HEK293 (cell line): ENCODE measurements around the gene P2RX6.

ENCODE experiments used
- GFI1B ChIP-seq: fragments of 450-650 bp; formaldehyde crosslinking; IDR thresholded peaks from 2 replicates; pipeline ENCODE4 v1.5.1; 2016; ENCODE audit warnings: missing biosample characterization, missing genetic modification characterization
- KLF16 ChIP-seq: fragments of 450-650 bp; formaldehyde crosslinking; IDR thresholded peaks from 2 replicates; pipeline ENCODE4 v1.5.1; 2017; ENCODE audit warnings: missing biosample characterization, missing genetic modification characterization
- TCF7L2 ChIP-seq: IDR thresholded peaks from 2 replicates; pipeline ENCODE4 v1.6.1; 2011; ENCODE audit warnings: low read depth, mild to moderate bottlenecking, inconsistent platforms, low read length, moderate library complexity, borderline replicate concordance
- ZBTB1 ChIP-seq: fragments of 450-650 bp; formaldehyde crosslinking; IDR thresholded peaks from 2 replicates; pipeline ENCODE4 v1.5.1; 2016; ENCODE audit warnings: missing biosample characterization, missing genetic modification characterization
- ZNF660 ChIP-seq: fragments of 450-650 bp; IDR thresholded peaks from 2 replicates; pipeline ENCODE4 v1.5.1; 2018; ENCODE audit warnings: missing biosample characterization, mild to moderate bottlenecking, missing genetic modification characterization
- TF ChIP-seq, protein P1 (sequence below): IDR thresholded peaks from 2 replicates; pipeline ENCODE4 v1.6.1; 2011; ENCODE audit warnings: mild to moderate bottlenecking, low read depth, low read length, borderline replicate concordance
- TF ChIP-seq, protein P2 (sequence below): fragments of 450-650 bp; formaldehyde crosslinking; IDR thresholded peaks from 2 replicates; pipeline ENCODE4 v1.5.1; 2016; ENCODE audit warnings: missing biosample characterization, missing genetic modification characterization
- TF ChIP-seq, protein P3 (sequence below): fragments of 450-650 bp; formaldehyde crosslinking; IDR thresholded peaks from 2 replicates; pipeline ENCODE4 v1.5.1; 2016; ENCODE audit warnings: missing biosample characterization, missing genetic modification characterization, low read depth
- TF ChIP-seq, protein P4 (sequence below): fragments of 450-650 bp; formaldehyde crosslinking; IDR thresholded peaks from 2 replicates; pipeline ENCODE4 v1.5.1; 2016; ENCODE audit warnings: missing biosample characterization, missing genetic modification characterization
- TF ChIP-seq, protein P5 (sequence below): fragments of 450-650 bp; IDR thresholded peaks from 2 replicates; pipeline ENCODE4 v1.5.1; 2018; ENCODE audit warnings: missing biosample characterization, missing genetic modification characterization

DNA sequence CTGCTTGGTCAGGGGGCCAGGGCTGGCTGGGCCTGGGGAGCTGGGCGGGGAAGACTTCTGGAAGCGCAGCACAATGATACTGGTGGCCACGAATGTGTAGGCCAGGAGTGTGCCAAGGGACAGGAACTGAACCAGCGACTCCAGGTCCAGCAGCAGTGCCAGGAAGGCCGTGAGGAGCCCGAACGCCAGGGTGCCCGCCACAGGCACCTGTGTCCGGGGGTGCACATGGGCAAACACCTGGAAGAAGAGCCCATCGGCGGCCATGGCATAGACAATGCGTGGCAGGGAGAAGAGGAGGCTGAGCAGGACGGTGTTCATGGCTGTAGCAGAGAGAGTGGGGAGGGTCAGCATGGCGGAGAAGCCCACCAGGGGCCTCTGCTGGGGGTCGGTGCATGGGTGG lies 15.1 kb downstream of the P2RX6 start:
- TF ChIP-seq, protein P1, sequence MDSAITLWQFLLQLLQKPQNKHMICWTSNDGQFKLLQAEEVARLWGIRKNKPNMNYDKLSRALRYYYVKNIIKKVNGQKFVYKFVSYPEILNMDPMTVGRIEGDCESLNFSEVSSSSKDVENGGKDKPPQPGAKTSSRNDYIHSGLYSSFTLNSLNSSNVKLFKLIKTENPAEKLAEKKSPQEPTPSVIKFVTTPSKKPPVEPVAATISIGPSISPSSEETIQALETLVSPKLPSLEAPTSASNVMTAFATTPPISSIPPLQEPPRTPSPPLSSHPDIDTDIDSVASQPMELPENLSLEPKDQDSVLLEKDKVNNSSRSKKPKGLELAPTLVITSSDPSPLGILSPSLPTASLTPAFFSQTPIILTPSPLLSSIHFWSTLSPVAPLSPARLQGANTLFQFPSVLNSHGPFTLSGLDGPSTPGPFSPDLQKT = no peak
- TF ChIP-seq TCF7L2 (no peak), GFI1B (tag by site-specific recombination) (no peak), KLF16 (tag by site-specific recombination) (no peak), ZBTB1 (tag by site-specific recombination) (no peak), ZNF660 (tag by site-specific recombination) (no peak)
- TF ChIP-seq, protein P2, sequence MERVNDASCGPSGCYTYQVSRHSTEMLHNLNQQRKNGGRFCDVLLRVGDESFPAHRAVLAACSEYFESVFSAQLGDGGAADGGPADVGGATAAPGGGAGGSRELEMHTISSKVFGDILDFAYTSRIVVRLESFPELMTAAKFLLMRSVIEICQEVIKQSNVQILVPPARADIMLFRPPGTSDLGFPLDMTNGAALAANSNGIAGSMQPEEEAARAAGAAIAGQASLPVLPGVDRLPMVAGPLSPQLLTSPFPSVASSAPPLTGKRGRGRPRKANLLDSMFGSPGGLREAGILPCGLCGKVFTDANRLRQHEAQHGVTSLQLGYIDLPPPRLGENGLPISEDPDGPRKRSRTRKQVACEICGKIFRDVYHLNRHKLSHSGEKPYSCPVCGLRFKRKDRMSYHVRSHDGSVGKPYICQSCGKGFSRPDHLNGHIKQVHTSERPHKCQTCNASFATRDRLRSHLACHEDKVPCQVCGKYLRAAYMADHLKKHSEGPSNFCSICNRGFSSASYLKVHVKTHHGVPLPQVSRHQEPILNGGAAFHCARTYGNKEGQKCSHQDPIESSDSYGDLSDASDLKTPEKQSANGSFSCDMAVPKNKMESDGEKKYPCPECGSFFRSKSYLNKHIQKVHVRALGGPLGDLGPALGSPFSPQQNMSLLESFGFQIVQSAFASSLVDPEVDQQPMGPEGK (tag by site-specific recombination) = no peak
- TF ChIP-seq, protein P3, sequence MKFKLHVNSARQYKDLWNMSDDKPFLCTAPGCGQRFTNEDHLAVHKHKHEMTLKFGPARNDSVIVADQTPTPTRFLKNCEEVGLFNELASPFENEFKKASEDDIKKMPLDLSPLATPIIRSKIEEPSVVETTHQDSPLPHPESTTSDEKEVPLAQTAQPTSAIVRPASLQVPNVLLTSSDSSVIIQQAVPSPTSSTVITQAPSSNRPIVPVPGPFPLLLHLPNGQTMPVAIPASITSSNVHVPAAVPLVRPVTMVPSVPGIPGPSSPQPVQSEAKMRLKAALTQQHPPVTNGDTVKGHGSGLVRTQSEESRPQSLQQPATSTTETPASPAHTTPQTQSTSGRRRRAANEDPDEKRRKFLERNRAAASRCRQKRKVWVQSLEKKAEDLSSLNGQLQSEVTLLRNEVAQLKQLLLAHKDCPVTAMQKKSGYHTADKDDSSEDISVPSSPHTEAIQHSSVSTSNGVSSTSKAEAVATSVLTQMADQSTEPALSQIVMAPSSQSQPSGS (tag by site-specific recombination) = no peak
- TF ChIP-seq, protein P4, sequence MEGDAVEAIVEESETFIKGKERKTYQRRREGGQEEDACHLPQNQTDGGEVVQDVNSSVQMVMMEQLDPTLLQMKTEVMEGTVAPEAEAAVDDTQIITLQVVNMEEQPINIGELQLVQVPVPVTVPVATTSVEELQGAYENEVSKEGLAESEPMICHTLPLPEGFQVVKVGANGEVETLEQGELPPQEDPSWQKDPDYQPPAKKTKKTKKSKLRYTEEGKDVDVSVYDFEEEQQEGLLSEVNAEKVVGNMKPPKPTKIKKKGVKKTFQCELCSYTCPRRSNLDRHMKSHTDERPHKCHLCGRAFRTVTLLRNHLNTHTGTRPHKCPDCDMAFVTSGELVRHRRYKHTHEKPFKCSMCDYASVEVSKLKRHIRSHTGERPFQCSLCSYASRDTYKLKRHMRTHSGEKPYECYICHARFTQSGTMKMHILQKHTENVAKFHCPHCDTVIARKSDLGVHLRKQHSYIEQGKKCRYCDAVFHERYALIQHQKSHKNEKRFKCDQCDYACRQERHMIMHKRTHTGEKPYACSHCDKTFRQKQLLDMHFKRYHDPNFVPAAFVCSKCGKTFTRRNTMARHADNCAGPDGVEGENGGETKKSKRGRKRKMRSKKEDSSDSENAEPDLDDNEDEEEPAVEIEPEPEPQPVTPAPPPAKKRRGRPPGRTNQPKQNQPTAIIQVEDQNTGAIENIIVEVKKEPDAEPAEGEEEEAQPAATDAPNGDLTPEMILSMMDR = no peak
- TF ChIP-seq, protein P5, sequence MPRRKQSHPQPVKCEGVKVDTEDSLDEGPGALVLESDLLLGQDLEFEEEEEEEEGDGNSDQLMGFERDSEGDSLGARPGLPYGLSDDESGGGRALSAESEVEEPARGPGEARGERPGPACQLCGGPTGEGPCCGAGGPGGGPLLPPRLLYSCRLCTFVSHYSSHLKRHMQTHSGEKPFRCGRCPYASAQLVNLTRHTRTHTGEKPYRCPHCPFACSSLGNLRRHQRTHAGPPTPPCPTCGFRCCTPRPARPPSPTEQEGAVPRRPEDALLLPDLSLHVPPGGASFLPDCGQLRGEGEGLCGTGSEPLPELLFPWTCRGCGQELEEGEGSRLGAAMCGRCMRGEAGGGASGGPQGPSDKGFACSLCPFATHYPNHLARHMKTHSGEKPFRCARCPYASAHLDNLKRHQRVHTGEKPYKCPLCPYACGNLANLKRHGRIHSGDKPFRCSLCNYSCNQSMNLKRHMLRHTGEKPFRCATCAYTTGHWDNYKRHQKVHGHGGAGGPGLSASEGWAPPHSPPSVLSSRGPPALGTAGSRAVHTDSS (tag by site-specific recombination) = no peak
